Transverse colon (tissue), 4 donors: Measurements from ENCODE around the gene SSR4.
"Not testable (repeated sequence)": the region's sequence is repeated elsewhere in the genome, so short reads cannot be mapped to it uniquely, and the experiment has no call there.

Source experiments
- CTCF ChIP-seq, 5 experiments: fragments of 200-600 bp in 3 of 5; fragments of 450-650 bp in 2 of 5; sonication (generic) in 3 of 5; IDR thresholded peaks; 1 replicate in 2 of 5; 2 replicates in 3 of 5; pipeline ENCODE4 v1.5.1; 2016 to 2017; ENCODE audit warnings: antibody characterized with exemption in 5 of 5, inconsistent platforms in 3 of 5, mild to moderate bottlenecking in 2 of 5, moderate library complexity in 1 of 5
- EP300 ChIP-seq: sonication (generic); formaldehyde crosslinking; IDR thresholded peaks from one replicate; pipeline ENCODE4 v1.6.1; 2017; ENCODE audit warnings: antibody characterized with exemption, low read depth
- POLR2A ChIP-seq: fragments of 450-650 bp; IDR thresholded peaks from one replicate; pipeline ENCODE4 v1.6.1; 2016; ENCODE audit warnings: antibody characterized with exemption, mild to moderate bottlenecking, moderate library complexity
- POLR2AphosphoS5 ChIP-seq, 3 donors: sonication (generic); formaldehyde crosslinking; IDR thresholded peaks; one replicate each; pipeline ENCODE4 v1.6.1; 2016; ENCODE audit warnings: antibody characterized with exemption in 3 of 3

- TF ChIP-seq CTCF (IDR thresholded peaks at IDR 0.05); POLR2A; POLR2AphosphoS5 (IDR thresholded peaks at IDR 0.05); EP300: not testable (repeated sequence)
These were observed 49.4 kb upstream of the SSR4 start for GRCh38 chrX:153745067-153745433.
